GM12875 (cell line): ENCODE measurements around the gene PLXNA2.

Experiments used
- H3K4me3 ChIP-seq: one replicate; pipeline ENCODE4 v1.5.1; 2011; ENCODE audit warnings: low read depth, low read length, control low read depth
- TF ChIP-seq, protein P1 (sequence below): IDR thresholded peaks from 2 replicates; pipeline ENCODE4 v1.5.1; 2011; ENCODE audit warnings: low read depth, mild to moderate bottlenecking, control low read depth, inconsistent platforms, low read length, moderate library complexity, borderline replicate concordance; ENCODE audit not compliant: insufficient read depth

PLXNA2 gene

GRCh38 chr1:208034135-208034534, 210.0 kb downstream of the PLXNA2 start:
- no peak overlapping the region for H3K4me3 ChIP-seq
- TF ChIP-seq, protein P1, sequence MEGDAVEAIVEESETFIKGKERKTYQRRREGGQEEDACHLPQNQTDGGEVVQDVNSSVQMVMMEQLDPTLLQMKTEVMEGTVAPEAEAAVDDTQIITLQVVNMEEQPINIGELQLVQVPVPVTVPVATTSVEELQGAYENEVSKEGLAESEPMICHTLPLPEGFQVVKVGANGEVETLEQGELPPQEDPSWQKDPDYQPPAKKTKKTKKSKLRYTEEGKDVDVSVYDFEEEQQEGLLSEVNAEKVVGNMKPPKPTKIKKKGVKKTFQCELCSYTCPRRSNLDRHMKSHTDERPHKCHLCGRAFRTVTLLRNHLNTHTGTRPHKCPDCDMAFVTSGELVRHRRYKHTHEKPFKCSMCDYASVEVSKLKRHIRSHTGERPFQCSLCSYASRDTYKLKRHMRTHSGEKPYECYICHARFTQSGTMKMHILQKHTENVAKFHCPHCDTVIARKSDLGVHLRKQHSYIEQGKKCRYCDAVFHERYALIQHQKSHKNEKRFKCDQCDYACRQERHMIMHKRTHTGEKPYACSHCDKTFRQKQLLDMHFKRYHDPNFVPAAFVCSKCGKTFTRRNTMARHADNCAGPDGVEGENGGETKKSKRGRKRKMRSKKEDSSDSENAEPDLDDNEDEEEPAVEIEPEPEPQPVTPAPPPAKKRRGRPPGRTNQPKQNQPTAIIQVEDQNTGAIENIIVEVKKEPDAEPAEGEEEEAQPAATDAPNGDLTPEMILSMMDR: no peak

DNA sequence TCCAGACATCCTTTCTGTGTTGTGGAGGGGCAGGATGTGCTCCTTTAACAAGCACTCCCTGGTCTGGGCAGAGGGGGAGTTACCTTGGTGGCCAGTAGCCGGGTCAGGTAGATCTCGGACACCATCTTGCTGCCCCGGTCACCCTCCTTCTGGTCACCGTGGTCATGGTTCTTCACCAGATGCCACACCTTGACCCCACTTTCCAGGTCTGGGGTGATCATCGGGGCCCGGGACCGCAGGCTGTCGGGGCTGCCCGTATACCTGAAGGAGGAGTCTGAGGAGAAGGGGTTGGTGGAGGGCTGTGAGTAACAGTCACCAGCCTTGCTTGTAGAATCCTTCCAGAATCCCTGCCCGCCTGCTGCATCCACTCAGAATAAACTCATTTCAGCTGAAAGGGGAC, 210.9 kb downstream of the PLXNA2 start:
- TF ChIP-seq, protein P1: no peak

GRCh38 chr1:208031932-208032320, 212.3 kb downstream of the PLXNA2 start:
- H3K4me3 ChIP-seq: no peak overlapping the region
- TF ChIP-seq, protein P1: no peak

More for the DNA sequence above, 210.9 kb downstream of the PLXNA2 start:
- H3K4me3 ChIP-seq: no peak overlapping the region

GRCh38 chr1:208031316-208031931, 212.8 kb downstream of the PLXNA2 start:
- TF ChIP-seq, protein P1: no peak
- no peak overlapping the region for H3K4me3 ChIP-seq

GRCh38 chr1:208030288-208031091, 213.7 kb downstream of the PLXNA2 start:
- no peak overlapping the region for H3K4me3 ChIP-seq
- TF ChIP-seq, protein P1: no peak

DNA sequence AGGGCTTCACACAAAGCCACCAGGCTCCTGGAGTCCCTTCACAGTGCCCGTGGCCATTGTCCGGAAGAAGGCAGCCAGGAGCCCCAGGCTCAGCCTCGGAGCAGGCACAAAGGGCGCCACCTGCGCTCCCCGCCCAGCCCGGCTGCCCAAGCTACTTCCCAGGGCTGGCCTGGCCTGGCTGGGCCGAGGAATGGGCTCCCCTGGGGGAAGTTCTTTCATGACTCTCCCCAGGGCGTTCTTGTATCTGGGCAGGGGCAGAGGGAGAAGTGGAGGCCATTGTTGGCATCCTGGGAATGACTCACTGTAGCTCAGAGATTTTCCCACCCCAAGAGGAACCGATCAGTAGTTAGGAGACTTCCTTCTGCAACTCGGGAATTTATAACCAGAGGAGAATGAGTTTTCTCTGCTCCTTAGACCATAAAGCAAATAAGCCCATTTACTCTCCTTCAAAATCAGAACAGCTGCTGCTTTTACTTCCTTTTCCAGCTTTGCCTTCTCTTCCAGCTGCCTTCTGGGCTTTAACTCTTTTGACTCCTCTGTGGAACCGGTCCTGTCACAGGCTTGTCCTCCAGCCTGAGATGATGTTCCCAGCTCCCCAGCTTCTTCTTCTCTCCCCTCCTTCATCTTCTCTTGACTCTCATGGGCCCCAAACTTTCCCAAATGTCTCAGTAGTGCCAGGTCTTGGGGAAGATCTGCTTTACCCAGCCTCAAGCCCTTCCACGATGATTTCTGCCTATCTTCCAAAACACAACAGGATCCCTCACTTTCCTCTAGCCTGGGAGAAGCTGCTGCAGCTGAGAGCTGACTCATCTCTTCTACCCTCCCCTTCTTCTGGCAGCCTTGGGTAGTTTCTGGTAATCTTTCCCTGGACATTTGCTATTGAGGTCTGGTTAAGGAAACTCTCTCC, 214.6 kb downstream of the PLXNA2 start:
- TF ChIP-seq, protein P1: no peak
- no peak overlapping the region for H3K4me3 ChIP-seq

GRCh38 chr1:208028526-208028925, 215.7 kb downstream of the PLXNA2 start:
- no peak overlapping the region for H3K4me3 ChIP-seq
- TF ChIP-seq, protein P1: no peak
